Measurements from ENCODE around the gene PRR18.

The PRR18 gene

DNA sequence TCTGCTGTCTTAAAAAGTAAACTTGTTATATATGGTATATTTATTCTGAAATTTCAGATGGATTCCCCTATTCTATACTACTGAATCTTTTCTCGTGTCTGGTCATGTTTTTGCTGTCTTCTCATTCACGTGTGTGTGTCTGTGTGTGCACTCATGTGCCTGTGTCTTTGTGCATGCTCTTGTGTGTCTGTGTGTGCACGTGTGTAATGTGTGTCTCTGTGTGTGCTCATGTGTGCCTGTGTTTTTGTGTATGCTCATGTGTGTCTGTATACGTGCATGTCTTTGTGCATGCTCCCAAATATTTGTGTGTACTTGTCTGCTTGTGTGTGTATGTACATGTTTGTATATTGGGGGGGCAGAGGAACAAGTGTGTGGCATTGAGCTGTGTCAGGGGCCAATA lies 34.0 kb downstream of the PRR18 start:
- no peak for DNase-seq

DNA sequence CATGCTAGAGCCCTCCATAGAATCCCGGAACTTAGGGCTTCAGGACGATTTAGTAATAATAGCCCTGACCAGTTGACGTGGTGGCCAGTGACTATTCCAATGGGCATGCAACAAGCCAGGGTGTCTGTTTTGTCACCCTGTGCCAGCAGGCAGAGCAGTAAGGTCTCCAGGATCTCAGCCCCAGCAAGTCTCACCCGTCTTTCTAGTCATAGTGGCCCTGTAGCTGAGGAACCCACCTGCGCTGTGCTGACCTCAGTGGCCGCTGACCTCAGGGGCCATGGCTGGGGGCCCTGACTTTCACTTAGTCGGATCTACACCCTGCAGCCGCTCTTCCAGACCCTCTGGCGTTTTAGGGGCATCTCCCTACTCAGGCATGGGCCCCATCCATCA lies 36.8 kb downstream of the PRR18 start:
- no peak for DNase-seq

DNA sequence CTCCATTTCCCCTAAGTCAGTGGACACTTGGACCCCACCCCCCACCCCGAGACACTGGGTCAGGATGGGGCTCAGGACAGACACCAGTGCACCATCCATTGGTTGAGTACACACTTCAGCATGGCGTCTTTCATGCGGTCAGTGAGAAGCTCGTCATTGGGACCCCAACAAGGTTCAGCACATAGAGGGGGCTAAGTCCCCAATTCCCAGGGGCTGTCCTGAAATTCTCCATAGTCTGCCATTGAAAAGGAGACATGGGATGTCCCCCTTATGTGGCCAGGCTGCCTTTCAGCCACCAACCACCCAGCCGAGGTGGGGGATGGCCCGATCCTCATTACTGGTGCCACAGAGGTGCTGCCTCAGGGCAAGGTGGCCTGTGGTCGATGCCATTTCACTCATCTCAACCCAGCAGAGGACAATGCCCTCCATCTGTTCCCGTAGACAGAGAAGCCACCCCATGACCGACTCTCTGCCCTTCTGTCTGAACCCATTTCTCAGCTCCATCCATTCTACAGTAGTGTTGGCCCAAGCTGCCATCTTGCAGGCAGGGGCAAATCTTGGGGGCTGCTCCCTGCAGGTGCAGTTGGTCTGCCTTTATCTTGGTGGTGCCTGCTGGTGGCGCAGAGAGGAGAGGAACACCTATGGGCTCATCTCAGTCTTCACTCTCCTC lies 37.4 kb downstream of the PRR18 start:
- DNase-seq, result no peak

DNA sequence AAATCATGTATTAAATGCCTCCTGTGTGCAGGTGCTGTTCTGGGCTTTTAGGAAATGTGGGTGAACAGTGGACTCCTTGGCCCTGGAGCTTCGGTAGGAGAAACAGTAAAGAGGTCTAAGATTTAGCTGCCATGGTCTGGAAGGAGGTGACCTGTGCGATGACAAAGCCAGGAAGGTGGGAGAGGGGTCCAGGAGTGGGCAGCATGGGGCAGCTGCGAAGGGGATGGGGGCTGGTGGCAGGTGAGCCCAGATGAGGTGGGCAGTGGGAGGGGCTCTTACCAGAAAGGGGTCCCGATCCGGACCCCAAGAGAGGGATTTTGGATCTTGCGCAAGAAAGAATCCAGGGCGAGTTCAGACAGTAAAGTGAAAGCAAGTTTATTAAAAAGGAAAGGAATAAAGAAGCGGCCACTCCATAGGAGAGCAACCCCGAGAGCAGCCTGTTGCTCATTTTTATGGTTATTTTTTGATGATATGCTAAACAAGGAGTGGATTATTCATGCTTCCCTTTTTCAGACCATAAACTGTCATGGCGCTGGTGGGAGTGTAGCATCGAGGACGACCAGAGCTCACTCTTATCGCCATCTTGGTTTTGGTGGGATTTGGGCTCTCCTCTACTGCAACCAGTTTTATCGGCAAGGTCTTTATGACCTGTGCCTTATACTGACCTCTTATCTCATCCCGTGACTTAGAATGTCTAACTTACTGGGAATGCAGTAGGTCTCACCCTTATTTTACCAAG lies 38.7 kb downstream of the PRR18 start:
- no peak for DNase-seq

DNA sequence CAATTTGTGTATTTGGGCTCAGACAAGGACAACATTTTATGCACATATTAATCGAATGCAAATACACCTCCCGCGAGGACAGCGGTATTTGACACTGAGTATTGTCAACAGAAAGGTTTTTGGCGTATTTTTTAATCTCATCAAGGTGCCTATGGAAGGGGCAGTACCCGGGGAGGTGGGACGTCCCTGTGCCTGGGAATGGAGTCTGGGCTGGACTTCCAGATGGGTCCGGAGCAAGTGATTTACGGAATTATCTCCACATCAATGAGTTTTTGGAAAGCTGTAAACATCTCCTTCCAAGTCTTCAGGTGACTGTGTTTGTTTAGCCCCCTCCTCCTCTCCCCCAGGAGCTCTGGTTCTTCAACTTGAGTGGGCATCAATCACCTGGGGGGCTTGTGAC lies 39.8 kb downstream of the PRR18 start:
- DNase-seq, result no peak

DNA sequence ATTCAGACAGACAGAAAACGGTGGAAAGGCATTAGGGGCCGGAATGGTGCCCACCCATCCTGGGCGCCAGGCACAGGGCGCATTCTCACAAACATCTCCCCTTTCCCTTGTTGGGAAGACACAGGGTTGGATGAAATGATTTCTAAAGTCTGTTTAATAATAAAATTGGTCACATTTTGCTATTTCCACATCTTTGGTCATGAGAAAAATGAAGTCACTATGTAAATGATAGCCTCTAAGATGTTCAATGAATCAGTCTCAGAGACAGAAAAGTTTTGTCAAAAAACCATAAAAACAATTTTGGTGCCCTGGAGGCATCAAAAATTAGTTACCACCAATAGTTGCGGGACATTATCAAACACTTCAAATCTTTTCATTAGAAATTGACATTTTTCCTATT lies 40.7 kb downstream of the PRR18 start:
- no peak for DNase-seq

DNA sequence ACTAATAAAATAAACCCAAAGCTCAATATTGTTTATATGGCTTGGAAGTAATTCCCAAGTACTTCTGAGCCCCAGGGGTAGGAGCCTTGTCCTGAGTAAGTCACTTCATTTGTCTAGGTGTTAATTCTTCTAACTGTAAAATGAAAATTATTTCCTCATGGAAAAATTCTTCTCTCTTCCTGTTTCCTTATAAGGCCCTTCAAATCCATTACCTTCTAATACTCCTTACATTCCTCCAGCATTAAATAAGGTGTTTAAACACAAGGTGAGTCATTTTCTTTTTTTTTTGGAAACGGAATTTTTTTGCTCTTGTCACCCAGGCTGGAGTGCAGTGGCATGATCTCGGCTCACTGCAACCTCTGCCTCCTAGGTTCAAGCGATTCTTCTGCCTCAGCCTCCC lies 41.9 kb downstream of the PRR18 start:
- no peak for DNase-seq

DNA sequence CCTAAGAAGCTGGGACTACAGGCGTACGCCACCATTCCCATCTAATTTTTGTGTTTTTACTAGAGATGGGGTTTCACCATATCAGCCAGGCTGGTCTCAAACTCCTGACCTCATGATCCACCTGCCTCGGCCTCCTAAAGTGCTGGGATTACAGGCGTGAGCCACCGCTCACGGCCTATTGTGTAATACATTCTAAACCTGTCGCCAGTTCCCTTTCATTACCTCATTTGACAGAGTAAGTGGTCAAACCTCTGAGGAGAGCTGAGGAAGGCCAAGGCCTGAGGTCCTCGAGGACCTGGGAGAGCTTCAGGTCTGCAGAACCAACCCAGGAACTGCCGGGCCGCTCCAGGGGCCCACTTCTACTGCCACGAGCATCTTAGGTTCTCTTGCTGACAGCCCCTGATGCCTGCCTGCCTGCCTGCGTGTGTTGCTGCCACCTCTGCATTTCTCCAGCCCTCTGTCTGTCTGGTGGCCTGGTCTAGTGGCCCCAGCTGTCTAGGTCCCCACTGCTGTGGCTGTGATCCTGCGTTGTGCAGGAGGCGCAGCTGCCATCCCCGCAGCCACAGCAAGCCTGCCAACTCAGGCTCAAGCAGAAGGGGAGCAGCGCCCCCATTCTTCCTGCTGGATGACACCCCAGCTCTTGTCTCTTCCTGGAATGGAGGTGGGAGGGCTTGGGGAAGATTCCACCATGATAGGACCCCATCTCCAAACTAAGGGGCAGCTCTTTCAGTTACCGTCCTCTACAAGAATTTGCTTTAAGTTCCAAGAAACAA lies 45.3 kb downstream of the PRR18 start:
- no peak for DNase-seq

DNA sequence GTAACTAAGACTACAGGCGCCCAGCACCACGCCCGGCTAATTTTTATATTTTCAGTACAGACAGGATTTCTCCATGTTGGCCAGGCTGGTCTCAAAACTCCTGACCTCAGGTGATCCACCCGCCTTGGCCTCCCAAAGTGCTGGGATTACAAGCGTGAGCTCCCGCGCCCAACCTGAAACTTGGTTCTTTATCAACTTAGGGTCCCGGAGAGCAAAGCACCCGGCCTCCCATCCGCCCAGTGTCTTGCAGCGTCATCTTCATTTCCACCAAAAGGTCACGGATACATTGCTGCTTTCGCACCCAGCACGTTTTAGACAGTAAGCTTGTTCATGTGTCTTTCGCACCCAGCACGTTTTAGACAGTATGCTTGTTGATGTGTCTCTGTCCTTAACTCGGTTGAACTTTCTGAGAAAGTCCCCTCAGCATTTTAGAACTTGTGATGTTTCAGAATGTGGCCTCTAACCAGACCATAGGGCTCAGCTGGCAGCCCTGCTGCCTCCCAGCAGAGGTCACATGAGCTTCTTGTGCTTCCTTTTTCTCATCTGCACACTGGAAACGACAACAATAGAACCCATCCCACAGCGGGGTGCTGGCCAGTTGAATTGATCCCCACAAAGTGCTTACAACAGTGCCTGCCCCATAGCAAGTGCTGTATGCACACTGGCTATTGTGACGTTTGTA lies 48.8 kb downstream of the PRR18 start:
- DNase-seq, result no peak

DNA sequence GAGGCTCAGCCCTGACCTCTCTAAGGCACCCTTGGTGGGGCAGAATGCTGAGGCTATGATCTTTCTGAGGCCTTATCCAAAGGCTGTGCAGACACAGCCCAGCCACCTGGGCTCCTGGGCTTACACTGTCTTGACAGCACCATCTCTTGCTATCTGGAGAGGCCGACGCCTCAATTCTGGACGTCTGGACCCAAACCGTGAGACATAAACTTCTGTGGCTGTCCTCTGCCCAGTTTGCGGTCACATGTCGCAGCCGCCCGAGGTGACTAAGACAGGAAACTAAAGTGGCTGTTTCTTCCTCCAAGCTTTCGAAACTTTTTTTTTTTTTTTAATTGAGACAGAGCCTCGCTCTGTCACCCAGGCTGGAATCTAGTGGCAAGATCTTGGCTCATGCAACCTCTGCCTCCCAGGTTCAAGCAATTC lies 49.3 kb downstream of the PRR18 start:
- DNase-seq, result no peak

DNA sequence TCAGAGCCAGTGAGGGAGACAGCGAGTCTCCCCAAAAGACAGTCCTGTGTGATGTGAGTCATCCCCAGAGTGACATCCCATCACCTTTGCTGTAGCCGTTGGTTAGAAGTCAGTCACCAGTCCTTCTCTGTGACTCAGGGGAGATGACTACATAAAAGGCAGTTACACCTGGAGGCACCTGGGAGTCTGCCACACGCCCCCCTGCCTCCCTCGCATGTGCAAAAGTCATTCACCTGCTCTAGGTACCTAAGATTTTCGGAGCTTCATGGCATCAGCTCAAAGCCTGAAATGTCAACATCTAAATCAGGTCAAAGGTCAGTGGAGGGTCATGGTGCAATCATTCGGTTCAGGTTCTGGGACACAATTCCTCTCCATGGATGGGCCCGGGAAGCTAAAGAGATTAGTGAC lies 50.3 kb downstream of the PRR18 start:
- DNase-seq, result no peak

Measured in NCI-H446 (cell line).